Ovary (tissue), 3 donors: Measurements from ENCODE around the gene TTLL12.

ENCODE experiments used
- POLR2A ChIP-seq: fragments of 450-650 bp; IDR thresholded peaks from one replicate; pipeline ENCODE4 v1.6.1; 2017; ENCODE audit warnings: antibody characterized with exemption, mild to moderate bottlenecking, moderate library complexity
- TF ChIP-seq, protein P1 (sequence below), 3 donors: fragments of 450-650 bp in 2 of 3; fragments of 200-600 bp in 1 of 3; IDR thresholded peaks; one replicate each; pipeline versions ENCODE4 v1.5.1 to v1.8.0; 2016 to 2022; ENCODE audit warnings: antibody characterized with exemption in 3 of 3, mild to moderate bottlenecking in 1 of 3
- donor health status: DM: no; HTN: no; CAD: no.

DNA sequence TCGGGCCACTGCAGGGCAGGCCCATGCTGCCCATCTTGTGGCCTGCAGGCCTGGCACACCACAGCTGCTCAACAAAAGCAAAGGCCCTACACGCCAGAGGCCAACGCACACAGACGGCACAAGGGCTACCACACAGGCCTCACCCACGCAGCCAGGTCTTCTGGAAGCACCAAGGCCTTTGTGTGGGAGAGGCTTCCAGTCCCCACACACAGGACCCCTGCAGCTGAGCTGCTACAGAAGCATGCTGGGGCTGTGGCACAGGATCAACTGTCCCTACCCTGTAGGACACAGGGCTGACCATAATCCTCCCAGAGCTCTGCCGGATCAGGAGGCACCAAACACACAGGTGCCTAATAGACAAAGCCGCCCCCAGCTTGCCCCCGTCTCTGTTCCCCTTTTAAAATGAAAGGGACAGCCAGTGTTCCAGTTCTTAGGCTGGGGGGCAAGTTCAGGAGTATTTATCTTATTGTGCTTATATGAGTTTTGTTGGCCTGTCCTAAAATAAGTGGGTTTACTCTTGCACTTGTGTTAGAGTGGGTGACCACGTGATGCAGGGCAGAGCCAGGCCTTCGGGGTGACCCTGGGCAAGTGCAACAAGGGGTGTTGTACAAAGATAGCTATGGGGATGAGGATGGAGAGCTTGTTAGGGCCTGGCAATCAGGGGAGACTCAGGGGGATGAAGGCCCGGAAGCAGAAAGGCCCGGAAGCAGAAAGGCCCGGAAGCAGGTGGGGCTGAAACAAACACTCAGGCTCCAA lies 5.4 kb downstream of the TTLL12 start:
- TF ChIP-seq, protein P1, sequence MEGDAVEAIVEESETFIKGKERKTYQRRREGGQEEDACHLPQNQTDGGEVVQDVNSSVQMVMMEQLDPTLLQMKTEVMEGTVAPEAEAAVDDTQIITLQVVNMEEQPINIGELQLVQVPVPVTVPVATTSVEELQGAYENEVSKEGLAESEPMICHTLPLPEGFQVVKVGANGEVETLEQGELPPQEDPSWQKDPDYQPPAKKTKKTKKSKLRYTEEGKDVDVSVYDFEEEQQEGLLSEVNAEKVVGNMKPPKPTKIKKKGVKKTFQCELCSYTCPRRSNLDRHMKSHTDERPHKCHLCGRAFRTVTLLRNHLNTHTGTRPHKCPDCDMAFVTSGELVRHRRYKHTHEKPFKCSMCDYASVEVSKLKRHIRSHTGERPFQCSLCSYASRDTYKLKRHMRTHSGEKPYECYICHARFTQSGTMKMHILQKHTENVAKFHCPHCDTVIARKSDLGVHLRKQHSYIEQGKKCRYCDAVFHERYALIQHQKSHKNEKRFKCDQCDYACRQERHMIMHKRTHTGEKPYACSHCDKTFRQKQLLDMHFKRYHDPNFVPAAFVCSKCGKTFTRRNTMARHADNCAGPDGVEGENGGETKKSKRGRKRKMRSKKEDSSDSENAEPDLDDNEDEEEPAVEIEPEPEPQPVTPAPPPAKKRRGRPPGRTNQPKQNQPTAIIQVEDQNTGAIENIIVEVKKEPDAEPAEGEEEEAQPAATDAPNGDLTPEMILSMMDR (IDR thresholded peaks at IDR 0.05), result no peak
- no peak for TF ChIP-seq POLR2A
